ENCODE measurements around the gene PLEKHM2. TPM values are rescaled to one million over a fixed set of nuclear protein-coding genes. Genes with fewer than 3 reads are reported as not detected.
"Not testable (repeated sequence)": the region's sequence is repeated elsewhere in the genome, so short reads cannot be mapped to it uniquely, and the experiment has no call there.

The PLEKHM2 gene
- total RNA-seq, 1 experiment from 2014 or later: 45.9 TPM

DNA sequence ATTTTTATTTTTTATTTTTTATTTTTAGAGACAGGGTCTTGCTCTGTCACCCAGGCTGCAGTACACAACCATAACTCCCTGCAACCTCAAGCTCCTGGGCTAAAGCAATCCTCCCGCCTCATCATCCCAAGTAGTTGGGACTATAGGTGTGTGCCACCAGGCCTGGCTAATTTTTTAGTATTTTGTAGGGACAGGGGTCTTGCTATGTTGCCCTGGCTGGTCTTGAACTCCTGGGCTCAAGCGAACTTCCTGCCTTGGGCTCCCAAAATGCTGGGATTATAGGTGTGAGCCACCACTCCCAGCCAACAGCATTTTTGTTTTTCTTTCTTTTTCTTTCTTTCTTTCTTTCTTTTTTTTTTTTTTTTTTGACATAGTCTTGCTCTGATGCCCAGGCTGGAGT lies 14.1 kb downstream of the PLEKHM2 start:
- Mint-ChIP-seq H3K4me3 (no peak overlapping the region), H3K36me3 (ENCODE audit: insufficient read depth in 1 of 3, low read depth in 3 of 3) (peaks cover 5 to 12% (median 10%) of the 10 kb centered on the region in 3 experiments; a peak in 6 of 7 replicates), H3K27ac (no peak overlapping the region), H3K27me3 (ENCODE audit: low read depth) (no peaks in the 10 kb centered on the region), H3K9me3 (no peaks in the 10 kb centered on the region), H3K4me1 (peaks cover 0 to under 1% of the 10 kb centered on the region in 2 experiments; a peak in 1 of 4 replicates)
- no peak overlapping the region for H3K18ac ChIP-seq (ENCODE audit: insufficient read length, low read depth, low read length)
- no peak overlapping the region for H3K56ac ChIP-seq (ENCODE audit: insufficient read length, low read depth, low read length)
- no peak overlapping the region for H3K23ac ChIP-seq (ENCODE audit: insufficient read length, low read depth, low read length)
- WGBS (ENCODE audit: extremely low coverage, insufficient read length, low lambda C conversion rate): no CpG with 5 or more reads among the region's 2 CpGs
- H4K20me1 ChIP-seq (ENCODE audit: control insufficient read depth, insufficient read depth, insufficient read length): no peaks in the 10 kb centered on the region
- no peak overlapping the region for H4K8ac ChIP-seq (replicated peaks; ENCODE audit: insufficient read length, low read depth, low read length)
- H2BK20ac ChIP-seq (ENCODE audit: low read depth, low read length, poor library complexity, severe bottlenecking): no peak overlapping the region
- no peak overlapping the region for H2BK15ac ChIP-seq (ENCODE audit: low read depth, low read length)
- no peak overlapping the region for H2AFZ ChIP-seq (ENCODE audit: low read length)
- DNase-seq: no peak
- no peaks in the 10 kb centered on the region for H3K4me1 ChIP-seq (ENCODE audit: insufficient read depth, low read length)
- TF ChIP-seq, protein P1, sequence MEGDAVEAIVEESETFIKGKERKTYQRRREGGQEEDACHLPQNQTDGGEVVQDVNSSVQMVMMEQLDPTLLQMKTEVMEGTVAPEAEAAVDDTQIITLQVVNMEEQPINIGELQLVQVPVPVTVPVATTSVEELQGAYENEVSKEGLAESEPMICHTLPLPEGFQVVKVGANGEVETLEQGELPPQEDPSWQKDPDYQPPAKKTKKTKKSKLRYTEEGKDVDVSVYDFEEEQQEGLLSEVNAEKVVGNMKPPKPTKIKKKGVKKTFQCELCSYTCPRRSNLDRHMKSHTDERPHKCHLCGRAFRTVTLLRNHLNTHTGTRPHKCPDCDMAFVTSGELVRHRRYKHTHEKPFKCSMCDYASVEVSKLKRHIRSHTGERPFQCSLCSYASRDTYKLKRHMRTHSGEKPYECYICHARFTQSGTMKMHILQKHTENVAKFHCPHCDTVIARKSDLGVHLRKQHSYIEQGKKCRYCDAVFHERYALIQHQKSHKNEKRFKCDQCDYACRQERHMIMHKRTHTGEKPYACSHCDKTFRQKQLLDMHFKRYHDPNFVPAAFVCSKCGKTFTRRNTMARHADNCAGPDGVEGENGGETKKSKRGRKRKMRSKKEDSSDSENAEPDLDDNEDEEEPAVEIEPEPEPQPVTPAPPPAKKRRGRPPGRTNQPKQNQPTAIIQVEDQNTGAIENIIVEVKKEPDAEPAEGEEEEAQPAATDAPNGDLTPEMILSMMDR (conservative IDR thresholded peaks at IDR 0.05): no peak
- no peak overlapping the region for H3T11ph ChIP-seq (ENCODE audit: low read length)
- H3K27ac ChIP-seq (ENCODE audit: insufficient read length, low read depth, low read length): no peak overlapping the region
- H3K79me2 ChIP-seq (ENCODE audit: insufficient read depth, low read length): no peaks in the 10 kb centered on the region
- no peak overlapping the region for H2AK5ac ChIP-seq (ENCODE audit: insufficient read length, low read length)
- no peak overlapping the region for H3K4ac ChIP-seq (ENCODE audit: low read depth, low read length)
- no peaks in the 10 kb centered on the region for H3K79me1 ChIP-seq (ENCODE audit: insufficient read depth, low read depth, low read length, poor library complexity, severe bottlenecking)
- H3K27me3 ChIP-seq (ENCODE audit: insufficient read depth, low read length): no peaks in the 10 kb centered on the region
- no peak overlapping the region for H2BK120ac ChIP-seq (ENCODE audit: low read depth, low read length, poor library complexity, severe bottlenecking)
- H3K4me2 ChIP-seq (ENCODE audit: insufficient read depth, insufficient read length, low read length): no peak overlapping the region
- H3K14ac ChIP-seq (ENCODE audit: insufficient read depth, low read length): no peak overlapping the region
- H4K91ac ChIP-seq (ENCODE audit: insufficient read length, low read depth, low read length): no peak overlapping the region
- no peaks in the 10 kb centered on the region for H3K9me3 ChIP-seq (ENCODE audit: control insufficient read depth, low read depth, low read length)
- H3K9ac ChIP-seq (ENCODE audit: extremely low read depth, insufficient read length, low read length): no peak overlapping the region
- no peak overlapping the region for H2BK12ac ChIP-seq (ENCODE audit: insufficient read length, low read depth, low read length)
- no peak overlapping the region for H4K5ac ChIP-seq (ENCODE audit: insufficient read length, low read depth, low read length)
- no peak overlapping the region for H2BK5ac ChIP-seq (ENCODE audit: insufficient read length, low read length)
- no peaks in the 10 kb centered on the region for H3K23me2 ChIP-seq (ENCODE audit: insufficient read length, low read depth, low read length, poor library complexity, severe bottlenecking)

DNA sequence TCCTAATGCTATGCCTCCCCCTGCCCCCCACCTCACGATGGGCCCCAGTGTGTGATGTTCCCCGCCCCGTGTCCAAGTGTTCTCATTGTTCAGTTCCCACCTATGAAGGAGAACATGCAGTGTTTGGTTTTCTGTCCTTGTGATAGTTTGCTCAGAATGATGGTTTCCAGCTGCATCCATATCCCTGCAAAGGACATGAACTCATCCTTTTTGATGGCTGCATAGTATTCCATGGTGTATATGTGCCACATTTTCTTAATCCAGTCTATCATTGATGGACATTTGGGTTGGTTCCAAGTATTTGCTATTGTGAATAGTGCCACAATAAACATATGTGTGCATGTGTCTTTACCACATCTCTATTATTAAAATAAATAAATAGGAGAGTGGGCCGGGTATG lies 15.2 kb downstream of the PLEKHM2 start:
- H4K8ac ChIP-seq (replicated peaks; ENCODE audit: insufficient read length, low read depth, low read length); H3K79me1 ChIP-seq (ENCODE audit: insufficient read depth, low read depth, low read length, poor library complexity, severe bottlenecking); H2BK20ac ChIP-seq (ENCODE audit: low read depth, low read length, poor library complexity, severe bottlenecking); H3K27me3 Mint-ChIP-seq (ENCODE audit: low read depth); H2AK5ac ChIP-seq (ENCODE audit: insufficient read length, low read length); H3K4me1 Mint-ChIP-seq; H3K23me2 ChIP-seq (ENCODE audit: insufficient read length, low read depth, low read length, poor library complexity, severe bottlenecking); H4K91ac ChIP-seq (ENCODE audit: insufficient read length, low read depth, low read length); H3K27me3 ChIP-seq (ENCODE audit: insufficient read depth, low read length); H4K5ac ChIP-seq (ENCODE audit: insufficient read length, low read depth, low read length); H3K79me2 ChIP-seq (ENCODE audit: insufficient read depth, low read length); H3K4me2 ChIP-seq (ENCODE audit: insufficient read depth, insufficient read length, low read length); H2BK5ac ChIP-seq (ENCODE audit: insufficient read length, low read length); H3T11ph ChIP-seq (ENCODE audit: low read length); H3K23ac ChIP-seq (ENCODE audit: insufficient read length, low read depth, low read length); H3K9ac ChIP-seq (ENCODE audit: extremely low read depth, insufficient read length, low read length); H3K14ac ChIP-seq (ENCODE audit: insufficient read depth, low read length); H2BK12ac ChIP-seq (ENCODE audit: insufficient read length, low read depth, low read length); H3K4me1 ChIP-seq (ENCODE audit: insufficient read depth, low read length); H3K27ac ChIP-seq (ENCODE audit: insufficient read length, low read depth, low read length); H3K18ac ChIP-seq (ENCODE audit: insufficient read length, low read depth, low read length); H3K56ac ChIP-seq (ENCODE audit: insufficient read length, low read depth, low read length); H3K4ac ChIP-seq (ENCODE audit: low read depth, low read length); H4K20me1 ChIP-seq (ENCODE audit: control insufficient read depth, insufficient read depth, insufficient read length); H2BK120ac ChIP-seq (ENCODE audit: low read depth, low read length, poor library complexity, severe bottlenecking); H3K27ac Mint-ChIP-seq; H3K9me3 ChIP-seq (ENCODE audit: control insufficient read depth, low read depth, low read length); H3K4me3 Mint-ChIP-seq; H3K9me3 Mint-ChIP-seq; H2BK15ac ChIP-seq (ENCODE audit: low read depth, low read length); H2AFZ ChIP-seq (ENCODE audit: low read length); DNase-seq: not testable (repeated sequence)
- WGBS (ENCODE audit: extremely low coverage, insufficient read length, low lambda C conversion rate): no CpG with 5 or more reads among the region's 4 CpGs
- H3K36me3 Mint-ChIP-seq (ENCODE audit: insufficient read depth in 1 of 3, low read depth in 3 of 3): peaks cover 5 to 12% (median 10%) of the 10 kb centered on the region in 3 experiments; a peak in 6 of 7 replicates
